SK-N-SH treated with all-trans-retinoic acid at 6 μM for 48 hours (cell line): ENCODE measurements around the gene SLC35A3.

Experiments
- PATZ1 ChIP-seq: fragments of 250-450 bp; sonication (Bioruptor Pico); IDR thresholded peaks from 2 replicates; pipeline ENCODE4 v1.8.0; 2020; ENCODE audit warnings: mild to moderate bottlenecking, moderate library complexity, borderline replicate concordance
- TF ChIP-seq, protein P1 (sequence below): fragments of 250-450 bp; sonication (Bioruptor Pico); IDR thresholded peaks from 2 replicates; pipeline ENCODE4 v1.5.1; 2021; ENCODE audit warnings: mild to moderate bottlenecking, moderate library complexity
- TF ChIP-seq, protein P2 (sequence below): fragments of 250-450 bp; sonication (Bioruptor Pico); IDR thresholded peaks from 2 replicates; pipeline ENCODE4 v1.5.1; 2020; ENCODE audit warnings: low read depth, mild to moderate bottlenecking, moderate library complexity

DNA sequence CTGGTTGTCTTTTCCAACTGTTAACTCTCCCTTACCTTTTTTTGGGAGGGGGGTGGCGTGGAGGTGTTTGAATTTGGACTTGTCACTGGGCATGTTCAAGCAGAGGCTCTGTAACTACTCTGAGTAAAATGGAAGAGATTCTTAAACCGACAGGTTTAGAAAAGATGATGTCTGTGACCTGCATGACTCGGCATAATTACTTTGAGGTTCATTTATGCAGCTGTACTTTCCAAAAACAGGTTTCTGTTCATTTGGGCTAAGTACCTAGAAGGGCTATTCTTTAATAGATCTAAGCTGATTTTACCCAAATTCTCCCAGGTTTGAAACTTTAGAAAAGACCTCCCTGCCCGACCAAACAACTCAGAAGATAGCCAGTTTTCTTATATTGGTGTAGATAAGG is 80.3 kb downstream of the SLC35A3 start:
- TF ChIP-seq PATZ1 (CRISPR knock-in tag), result no peak
- TF ChIP-seq, protein P1, sequence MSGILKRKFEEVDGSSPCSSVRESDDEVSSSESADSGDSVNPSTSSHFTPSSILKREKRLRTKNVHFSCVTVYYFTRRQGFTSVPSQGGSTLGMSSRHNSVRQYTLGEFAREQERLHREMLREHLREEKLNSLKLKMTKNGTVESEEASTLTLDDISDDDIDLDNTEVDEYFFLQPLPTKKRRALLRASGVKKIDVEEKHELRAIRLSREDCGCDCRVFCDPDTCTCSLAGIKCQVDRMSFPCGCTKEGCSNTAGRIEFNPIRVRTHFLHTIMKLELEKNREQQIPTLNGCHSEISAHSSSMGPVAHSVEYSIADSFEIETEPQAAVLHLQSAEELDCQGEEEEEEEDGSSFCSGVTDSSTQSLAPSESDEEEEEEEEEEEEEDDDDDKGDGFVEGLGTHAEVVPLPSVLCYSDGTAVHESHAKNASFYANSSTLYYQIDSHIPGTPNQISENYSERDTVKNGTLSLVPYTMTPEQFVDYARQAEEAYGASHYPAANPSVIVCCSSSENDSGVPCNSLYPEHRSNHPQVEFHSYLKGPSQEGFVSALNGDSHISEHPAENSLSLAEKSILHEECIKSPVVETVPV (CRISPR knock-in tag), result no peak
- TF ChIP-seq, protein P2, sequence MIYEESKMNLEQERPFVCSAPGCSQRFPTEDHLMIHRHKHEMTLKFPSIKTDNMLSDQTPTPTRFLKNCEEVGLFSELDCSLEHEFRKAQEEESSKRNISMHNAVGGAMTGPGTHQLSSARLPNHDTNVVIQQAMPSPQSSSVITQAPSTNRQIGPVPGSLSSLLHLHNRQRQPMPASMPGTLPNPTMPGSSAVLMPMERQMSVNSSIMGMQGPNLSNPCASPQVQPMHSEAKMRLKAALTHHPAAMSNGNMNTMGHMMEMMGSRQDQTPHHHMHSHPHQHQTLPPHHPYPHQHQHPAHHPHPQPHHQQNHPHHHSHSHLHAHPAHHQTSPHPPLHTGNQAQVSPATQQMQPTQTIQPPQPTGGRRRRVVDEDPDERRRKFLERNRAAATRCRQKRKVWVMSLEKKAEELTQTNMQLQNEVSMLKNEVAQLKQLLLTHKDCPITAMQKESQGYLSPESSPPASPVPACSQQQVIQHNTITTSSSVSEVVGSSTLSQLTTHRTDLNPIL (CRISPR knock-in tag), result no peak
